CD4-positive, alpha-beta T cell treated with Interleukin-15 for 1 hour (primary cell): ENCODE measurements around the gene EIF3A.
"Not testable (repeated sequence)": the region's sequence is repeated elsewhere in the genome, so short reads cannot be mapped to it uniquely, and the experiment has no call there.

Experiments used
- DNase-seq: peaks from one replicate; pipeline ENCODE4 v3.0.0-alpha.2; 2020

EIF3A gene

DNA sequence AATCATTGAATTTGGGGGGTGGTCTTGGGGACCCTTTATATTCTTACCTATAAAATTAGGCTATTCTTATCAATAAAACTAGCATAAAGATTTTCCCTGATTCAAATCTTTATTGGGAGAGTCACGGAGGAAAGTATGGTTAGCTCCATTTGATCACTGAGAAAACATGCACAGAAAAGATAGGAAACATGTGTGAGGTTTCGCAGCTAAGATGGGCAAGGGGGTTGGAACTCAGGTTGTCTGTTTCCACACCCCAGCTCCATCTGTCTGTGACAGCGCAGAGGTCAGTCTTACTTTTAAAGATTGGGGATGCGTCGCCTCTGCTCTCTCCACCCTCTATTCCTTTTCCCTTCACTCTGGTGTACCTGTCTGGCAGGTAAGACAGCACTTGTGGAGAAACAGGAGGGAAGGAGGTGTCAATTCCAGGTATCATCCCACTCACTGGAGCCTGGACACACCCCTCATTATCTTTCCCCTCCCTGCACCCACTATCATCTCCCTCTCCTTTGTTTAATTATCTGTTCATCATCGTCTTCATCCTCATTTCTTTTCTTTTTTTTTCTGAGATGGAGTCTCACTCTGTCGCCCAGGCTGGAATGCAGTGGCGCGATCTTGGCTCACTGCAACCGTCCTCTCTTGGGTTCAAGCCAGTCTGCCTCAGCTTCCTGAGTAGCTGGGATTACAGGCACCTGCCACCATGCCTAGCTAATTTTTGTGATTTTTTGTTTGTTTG, 20.9 kb upstream of the EIF3A start:
- no peak for DNase-seq

DNA sequence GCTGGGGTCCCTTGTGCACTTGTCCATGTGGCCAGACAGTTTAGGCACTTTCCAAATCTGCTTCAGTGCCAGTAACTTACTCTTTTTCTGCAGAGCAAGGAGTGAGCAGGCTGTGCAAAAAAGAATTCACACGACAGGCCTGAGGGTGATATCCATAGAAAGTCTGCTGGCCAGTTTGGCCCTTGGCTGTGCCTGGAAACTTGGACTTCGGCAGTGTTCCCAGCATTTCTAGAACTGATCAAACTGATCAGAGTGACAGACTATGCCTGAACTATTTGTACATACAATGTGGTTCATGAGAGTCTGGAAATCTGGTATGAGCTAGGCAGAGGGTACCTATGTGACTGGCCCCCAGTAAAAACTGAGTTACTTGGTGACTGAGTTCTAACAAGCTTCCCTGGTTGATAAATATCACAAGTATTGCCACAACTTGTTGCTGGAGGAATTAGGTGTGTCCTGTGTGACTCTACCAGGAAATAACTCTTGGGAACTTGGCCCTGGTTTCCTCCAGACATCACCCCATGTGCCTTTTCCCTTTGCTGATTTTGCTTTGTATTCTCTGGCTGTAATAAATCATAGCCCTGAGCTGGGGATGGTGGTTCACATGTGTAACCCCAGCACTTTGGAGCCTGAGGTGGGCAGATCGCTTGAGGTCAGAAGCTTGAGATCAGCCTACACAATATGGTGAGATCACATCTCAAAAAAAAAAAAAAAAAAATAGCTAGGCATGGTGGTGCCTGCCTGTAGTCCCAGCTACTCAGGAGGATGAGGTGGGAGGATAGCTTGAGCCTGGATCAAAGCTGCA, 20.0 kb upstream of the EIF3A start:
- DNase-seq: no peak

DNA sequence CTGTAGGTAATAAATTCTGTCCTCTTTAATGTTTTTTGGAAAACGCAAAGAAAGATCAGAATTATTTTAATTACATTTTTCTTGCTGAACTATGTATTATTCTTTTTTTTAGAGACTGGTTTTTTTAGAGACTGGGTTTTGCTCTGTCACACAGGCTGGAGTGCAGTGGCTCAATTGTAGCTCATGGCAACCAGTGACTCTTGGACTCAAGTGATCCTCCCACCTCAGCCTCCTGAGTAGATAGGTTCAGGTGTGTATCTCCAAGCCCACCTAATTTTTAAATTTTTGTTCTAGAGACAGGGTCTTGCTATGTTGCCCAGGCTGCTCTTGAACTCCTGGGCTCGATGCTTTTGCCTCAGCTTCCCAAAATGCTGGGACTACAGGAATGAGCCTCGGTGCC, 18.0 kb upstream of the EIF3A start:
- DNase-seq: no peak

DNA sequence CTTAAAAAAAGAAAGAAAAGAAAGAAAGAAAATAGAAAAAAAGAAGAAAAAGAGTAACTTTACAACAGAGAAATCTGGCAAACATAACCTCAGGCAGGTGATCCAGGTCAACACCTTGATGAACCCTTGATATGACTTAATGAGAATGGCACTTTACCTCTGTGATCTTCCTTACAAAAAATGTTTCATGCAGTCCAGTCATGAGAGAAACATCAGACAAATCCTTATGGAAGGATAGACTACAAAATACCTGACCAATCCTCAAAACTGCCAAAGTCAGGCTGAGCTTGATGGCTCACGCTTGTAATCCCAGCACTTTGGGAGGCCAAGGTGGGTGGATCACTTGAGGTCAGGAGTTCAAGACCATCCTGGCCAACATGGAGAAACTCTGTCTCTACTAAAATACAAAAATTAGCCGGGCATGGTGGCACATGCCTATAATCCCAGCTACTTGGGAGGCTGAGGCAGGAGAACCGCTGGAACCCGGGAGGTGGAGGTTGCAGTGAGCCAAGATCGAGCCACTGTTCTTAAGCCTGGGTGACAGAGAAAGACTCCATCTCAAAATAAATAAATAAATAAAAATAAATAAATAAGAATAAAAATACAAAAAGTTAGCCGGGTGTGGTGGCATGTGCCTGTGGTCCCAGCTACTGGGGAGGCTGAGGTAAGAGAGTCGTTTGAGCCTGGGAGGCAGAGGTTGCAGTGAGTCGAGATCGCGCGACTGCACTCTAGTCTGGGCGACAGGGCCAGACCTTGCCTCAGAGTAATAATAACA, 16.2 kb upstream of the EIF3A start:
- not testable (repeated sequence) for DNase-seq

DNA sequence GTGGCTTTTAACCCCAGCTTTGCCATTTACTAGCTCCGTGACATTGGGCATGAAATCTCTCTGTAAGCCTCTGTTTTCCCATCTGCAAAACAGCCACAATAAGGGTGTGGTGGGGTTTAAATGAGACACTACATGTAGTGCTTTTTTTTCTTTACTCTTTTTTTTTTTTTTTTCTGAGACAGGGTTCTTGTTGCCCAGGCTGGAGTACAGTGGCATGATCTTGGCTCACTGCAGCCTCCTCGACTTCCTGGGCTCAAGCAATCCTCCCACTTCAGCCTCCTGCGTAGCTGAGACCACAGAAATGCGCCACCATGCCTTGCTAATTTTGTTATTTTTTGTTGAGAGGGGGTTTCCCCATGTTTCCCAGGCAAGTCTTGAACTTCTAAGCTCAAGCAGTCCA, 15.0 kb upstream of the EIF3A start:
- no peak for DNase-seq

DNA sequence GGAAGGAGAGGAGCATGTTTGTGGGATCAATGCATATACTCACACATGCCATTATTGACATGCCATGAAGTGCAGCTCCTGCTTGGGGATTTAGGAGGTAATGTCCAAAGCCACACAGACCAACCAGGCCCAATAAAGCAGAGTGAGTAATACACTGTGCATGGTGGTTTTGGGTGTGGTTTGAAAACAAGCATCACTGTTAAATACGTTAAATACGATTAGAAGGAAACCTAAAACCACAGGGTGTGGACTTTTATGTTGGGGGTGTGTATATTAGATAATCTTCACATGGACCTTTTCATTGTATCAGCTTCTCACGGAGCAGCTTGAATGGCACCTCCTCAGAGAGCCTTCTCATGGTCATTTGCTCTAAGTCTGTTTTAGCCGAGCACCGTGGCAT, 10.4 kb upstream of the EIF3A start:
- DNase-seq: peak; percentile 73

DNA sequence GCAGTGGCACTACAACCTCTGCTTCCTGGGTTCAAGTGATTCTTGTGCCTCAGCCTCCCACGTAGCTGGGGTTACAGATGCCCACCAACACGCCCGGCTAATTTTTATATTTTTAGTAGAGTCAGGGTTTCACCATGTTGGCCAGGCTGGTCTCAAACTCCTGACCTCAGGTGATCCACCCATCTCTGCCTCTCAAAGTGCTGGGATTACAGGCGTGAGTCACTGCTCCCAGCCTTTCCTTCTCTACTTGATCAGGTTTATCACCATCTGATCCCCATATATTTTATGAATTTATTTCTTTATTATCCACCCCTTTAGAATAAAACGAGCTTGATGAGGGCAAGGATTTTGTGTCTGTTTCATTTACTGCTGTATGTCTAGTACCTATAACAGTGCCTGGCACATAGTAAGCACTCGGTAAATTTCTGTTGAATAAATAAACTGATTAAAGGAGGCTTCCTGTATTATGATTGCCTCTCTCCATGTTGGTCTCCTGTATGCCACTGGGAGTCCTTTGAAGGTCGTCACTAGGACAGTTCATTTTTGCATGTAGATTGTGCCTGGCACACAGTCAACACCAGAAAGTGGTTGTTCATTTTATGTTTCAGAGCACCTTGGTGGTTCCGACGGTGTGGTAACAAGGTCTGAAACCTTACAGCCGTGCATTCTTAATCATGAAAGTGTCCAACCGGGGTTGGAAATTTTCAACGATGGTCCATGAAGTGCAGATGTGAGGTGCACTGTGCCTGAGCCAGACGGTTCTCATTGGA, 9.6 kb upstream of the EIF3A start:
- DNase-seq: peak; percentile 34

DNA sequence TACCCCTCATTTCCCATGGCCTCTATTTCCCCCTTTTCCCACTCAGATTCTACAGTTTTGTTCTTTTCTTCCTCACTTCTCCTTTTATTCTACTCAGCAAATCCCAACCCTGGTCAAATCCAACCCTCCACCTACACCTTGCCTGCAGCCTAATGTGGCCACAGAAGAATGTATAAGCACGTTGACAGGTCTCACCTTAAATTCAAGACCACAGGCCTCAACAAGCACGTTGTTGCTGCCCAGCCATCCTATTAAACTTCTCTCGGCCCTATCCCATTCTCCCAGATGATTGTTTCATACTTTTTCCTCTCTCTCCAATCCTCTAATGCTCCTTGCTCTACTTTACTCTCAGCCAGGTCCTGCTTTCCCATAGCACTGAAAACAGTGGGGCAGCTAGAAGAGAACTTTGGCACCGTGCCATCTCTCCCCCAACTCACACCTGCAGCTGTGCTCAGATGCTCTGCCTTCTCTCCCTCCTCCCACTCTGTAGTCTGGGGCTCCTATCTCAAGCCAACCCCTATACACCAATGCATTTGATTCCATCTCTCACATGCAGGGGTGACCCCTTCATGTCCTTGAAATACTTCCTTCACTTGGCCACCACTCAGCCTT, 6.8 kb upstream of the EIF3A start:
- no peak for DNase-seq

DNA sequence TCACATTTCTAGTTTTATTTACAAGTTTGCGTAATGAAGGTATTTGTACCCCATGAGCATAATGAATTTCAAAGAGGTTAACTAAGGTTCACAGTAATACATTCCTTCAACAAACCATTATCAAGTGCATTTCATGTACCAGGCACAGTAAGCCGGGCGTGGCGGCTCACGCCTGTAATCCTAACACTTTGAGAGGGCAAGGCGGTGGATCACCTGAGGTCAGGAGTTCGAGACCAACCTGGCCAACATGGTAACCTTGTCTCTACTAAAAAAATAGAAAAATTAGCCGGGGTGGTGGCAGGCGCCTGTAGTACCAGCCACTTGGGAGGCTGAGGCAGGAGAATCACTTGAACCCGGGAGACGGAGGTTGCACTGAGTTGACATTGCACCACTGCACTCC, 4.3 kb upstream of the EIF3A start:
- no peak for DNase-seq

DNA sequence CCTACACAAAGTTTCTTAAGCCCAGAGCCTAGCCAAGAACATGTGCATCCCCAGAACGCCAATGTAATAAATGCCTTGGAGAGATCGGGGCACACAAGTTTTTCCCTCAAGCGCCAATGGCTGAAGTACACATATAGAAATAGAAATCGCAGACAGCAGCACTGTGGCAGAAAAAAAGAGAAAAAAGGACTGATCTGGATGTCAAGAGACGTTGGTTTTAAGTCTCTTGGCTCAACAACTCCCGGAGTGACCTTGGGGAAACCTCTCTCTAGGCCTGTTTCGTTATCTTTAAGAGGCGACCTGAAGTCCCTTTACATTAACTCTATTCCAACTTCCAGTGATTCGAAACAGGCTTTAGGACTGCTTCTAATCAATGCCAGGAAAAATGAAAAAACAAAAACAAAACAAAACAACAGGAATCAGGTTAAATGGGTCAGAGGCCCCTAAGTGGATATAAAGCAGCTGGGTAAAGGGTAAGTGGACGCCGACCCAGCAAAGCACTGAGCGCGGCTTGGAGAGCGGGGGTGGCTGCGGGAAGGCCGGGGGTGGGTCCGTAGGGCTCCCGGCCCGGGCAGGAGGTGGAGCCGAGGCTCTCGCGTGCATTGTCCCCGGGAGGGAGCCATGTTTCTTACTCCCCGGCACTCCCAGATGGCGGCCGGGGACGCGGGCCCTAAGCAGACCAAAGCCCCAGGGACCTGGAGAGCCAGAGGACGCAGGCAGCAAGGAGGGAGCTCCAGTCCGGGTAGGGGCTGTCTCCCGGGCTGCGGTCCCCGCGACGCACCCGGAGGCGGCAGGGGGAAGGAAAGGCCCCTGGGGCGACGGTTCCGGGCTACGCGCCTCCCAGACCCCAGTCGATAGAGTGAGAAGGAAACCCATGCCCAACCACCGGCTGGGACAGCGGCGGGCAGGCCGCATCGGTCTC, 757 bp downstream of the EIF3A start:
- DNase-seq: peak; percentile 64

DNA sequence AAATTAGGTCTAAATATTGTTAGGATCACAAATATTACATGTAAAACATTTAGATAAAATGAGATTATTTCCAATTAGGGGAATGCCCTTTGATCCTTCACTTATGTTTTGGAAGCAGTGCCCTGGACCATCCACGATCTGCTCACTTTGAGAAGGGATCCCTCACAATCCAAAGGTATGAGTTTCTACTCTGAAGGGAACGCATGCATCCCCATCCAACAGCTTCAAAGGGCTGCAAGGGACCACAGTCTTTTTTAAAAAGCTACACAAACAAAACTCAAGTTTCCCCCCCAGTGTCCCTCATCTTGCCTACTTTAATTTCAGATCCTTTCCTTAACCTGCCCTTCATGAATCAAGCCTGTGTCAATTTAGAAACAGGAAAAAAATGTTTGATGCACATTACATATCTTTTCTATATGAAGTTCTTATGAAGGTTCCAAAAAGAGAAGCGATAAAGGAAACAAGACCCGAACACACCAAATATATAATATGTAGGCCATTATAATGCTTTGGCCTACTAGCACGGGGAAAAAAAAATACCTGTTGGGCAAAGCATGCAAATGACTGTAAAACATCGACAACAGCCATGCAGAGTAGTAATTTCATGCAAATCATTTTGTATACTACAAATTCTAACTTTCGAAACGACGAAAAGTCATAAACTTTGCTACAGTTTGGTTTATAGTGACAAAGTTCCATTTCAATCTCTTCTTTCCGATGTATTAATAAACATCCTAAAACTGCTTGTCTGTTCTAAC, 2.0 kb downstream of the EIF3A start:
- no peak for DNase-seq

DNA sequence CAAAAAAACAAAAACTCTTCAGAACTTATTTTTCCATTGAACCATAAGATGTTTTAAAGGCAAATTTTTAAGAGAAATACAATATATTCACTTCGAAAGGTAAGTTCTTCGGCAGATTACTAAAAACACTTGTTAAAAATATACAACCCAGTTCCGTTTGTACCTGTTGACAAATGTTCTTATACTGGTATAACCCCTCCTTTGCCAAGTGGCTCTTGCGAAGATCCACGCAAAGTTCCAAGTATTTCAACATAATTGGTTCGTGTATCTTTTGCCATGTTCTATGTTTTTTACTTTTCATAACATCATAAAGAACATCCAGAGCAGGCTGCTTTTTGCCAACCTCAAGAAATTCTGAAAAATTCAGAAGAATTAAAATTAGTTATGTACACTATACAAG, 7.0 kb downstream of the EIF3A start:
- DNase-seq: no peak

DNA sequence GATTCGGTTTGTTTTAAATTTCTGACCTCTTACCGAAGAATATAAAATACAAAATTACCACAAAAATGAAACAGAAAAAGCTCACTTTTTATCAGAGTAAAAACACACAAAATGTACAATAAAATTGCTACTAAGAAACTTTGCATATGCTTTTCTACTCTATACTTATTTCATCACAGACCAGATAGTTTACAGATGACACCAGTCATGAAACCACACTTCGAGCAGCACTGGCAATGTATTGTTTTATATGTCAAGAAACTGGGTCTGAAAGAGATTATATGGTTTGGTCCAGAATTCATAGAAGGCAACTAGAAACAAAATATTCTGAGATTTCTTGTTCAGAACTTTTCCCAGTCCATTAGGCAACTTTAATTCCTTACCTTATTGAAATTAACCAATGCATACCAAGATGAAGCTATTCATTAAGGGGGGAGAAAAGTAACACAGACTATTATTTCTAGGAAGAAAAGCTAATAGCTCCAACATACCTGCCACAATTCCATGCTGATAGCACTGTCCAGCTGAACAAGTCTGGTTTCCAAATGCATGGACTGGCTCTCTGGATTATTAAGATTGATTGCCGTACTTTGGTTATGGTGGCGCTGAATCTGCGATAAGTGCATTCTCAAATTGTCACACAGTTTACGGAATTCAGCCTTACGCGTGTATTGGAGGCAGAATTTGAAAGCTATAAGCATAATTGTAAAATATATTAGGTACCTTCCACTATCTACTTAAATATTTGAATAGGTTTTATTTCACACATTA, 10.0 kb downstream of the EIF3A start:
- DNase-seq: no peak

DNA sequence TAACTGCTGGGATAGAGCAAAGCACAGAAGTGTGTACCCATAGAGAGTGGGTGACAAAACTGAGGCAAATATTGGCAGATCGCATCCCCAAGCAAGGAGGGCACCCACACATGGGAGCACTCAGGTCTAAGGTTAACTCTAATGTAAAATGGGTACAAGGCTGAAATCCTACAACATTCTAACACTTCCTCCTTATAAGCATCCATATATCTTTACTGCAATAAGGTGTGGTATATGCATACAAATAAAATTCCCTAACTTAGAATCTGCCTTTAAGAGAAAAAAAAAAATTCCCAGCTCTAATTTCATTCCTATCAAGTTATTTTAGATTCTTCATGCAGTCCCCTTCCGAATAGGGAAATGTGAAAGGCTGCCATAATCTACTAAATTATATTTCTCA, 18.7 kb downstream of the EIF3A start:
- DNase-seq: no peak

DNA sequence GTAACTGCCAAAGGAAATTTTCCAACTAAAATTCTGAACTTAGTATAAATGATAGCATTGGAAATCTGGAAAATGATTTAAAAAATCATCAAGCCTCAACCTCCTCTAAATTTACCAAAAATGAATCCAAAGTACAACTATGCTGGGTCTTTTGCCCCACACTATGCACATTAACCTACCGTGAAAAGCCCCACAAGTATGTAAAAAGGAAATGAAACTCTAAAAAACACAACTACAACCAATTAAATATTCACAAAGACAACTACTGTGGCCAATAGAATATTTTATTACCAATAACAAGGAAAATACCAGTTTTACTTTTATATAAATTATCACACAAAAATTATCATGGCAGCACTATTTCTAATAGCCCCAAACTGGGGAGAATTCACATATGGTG, 19.3 kb downstream of the EIF3A start:
- DNase-seq: no peak

DNA sequence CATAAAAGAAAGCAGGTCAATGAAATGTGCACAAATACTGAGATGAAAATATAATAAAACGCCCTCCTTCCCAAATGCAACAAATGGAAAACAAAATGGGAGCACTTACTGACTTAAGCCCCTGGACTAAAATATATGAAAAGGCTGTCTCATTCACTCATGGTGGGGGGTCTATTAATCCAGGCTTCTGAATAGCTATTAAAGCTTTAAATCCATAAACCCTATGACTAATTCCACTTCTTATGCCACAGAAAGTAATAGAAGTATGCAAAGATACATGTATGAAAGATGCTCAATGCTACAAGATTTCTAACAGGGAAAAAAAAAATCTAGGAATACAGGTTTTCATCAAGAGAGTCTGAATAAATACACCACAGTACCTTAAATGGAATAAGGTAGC, 20.5 kb downstream of the EIF3A start:
- DNase-seq: no peak

DNA sequence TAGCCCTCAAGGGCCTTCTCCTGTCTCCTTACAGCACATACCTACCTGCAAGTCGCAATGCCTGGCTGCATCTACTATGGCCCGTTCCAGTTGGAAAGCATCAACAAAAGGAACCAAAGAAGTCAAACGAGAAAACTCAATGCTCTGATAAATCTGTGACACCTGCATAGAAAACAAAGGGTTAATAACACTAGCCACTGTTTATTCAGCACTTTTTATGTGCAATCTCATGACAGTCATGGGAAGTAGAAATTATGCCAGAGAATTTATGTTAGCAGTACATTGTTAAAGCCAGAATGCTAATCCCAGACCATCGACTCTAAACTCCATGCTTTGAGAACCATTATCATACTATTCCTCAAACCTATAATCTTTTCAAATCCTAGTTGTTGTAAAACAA, 21.1 kb downstream of the EIF3A start:
- no peak for DNase-seq

DNA sequence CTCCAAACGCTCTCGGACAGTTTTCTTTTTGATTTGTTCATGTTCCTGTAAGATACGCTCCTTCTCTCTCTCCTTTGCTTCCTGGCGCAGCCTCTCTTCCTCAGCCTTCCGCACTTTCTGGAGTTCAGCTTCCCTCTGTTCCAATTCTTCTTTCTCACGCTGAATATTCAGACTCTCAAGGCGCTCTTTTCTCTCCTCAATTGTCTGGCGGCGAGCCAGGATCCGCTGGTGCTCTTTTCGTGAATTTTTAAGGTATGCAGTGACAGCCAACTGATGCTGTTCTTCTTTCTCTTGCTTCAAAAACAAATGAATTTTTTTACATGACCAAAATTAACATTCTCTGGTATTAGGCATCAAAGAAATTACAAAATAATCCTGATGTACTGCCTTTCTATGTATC, 22.6 kb downstream of the EIF3A start:
- DNase-seq: no peak

DNA sequence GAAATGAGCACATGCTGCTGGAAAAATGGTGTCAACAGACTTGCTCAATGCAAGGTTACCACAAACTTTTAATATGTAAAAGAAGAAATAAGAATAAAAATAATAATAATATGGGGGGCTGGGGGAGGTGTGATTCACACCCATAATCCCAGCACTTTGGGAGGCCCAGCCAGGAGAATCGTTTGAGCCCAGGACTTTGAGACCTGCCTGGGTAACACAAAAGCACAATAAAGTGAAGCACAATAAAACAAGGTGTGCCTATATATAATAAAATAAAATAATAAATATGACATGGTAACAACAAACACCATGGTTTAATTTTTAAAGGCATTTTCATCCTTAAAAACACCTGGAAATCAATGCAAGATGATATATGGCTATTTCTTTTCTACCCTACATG, 25.1 kb downstream of the EIF3A start:
- no peak for DNase-seq

DNA sequence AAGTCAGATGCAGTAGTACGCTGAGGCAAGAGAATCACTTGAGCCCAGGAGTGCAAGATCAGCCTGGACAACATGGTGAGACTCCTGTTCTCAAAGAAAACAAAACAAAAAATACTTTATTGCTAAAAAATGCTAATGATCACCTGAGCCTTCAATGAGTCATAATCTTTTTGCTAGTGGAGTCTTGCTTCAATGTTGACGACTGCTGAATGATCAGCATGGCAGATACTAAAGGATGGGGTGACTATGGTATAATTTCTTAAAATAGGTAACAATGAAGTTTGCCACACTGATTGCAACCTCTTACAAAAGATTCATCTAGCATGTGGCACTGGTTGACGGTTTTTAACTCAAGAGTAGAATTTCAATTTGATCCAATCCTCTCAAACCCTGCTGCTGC, 28.8 kb downstream of the EIF3A start:
- DNase-seq: no peak
